Measurements from ENCODE around the gene GLIS1.

Gene GLIS1

GRCh38 chr1:53718443-53718842, 20.5 kb downstream of the GLIS1 start:
- no peak for DNase-seq (ENCODE audit: low read depth in 2 of 2)

DNA sequence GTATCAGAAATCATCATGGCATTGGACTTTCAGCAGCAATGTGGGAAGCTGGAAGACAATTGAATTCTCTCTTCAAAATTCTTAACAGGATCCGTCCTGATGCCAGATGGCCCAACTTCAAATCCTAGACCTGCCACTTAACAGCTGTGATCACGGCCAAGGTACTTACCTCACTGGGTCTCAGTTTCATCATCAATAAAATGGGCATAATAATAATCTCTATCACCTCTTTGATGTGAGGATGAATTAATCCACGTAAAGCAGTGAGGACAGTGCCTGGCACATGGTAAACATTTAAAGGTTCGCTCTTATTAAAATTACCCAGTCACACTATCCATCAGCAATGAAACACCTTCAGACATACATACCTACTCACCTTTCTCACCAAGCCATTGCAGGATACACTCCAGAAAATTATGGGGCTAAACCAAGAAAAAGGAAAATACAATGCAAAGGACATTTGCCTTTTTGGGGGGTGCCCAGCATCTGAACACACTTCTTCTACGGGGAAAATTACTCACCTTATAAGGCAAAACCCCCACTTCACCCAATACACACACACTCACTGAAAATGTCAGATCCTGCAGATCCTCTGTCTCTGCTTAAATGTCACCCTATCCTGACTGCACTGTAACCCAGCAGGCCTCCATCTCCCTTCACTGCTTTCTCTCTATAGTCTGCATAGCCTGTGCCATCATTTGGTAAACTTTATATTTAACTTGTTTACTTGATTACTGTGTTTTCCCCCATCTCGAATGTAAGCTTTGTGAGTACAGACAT, 21.7 kb downstream of the GLIS1 start:
- DNase-seq (ENCODE audit: low read depth in 2 of 2): no peak

GRCh38 chr1:53716150-53716549, 22.8 kb downstream of the GLIS1 start:
- DNase-seq (ENCODE audit: low read depth in 2 of 2): no peak

GRCh38 chr1:53715478-53715877, 23.5 kb downstream of the GLIS1 start:
- DNase-seq (ENCODE audit: low read depth in 2 of 2): no peak

- DNase-seq (ENCODE audit: low read depth in 2 of 2): no peak
Observed at GRCh38 chr1:53712276-53712675, 26.7 kb downstream of the GLIS1 start.

DNA sequence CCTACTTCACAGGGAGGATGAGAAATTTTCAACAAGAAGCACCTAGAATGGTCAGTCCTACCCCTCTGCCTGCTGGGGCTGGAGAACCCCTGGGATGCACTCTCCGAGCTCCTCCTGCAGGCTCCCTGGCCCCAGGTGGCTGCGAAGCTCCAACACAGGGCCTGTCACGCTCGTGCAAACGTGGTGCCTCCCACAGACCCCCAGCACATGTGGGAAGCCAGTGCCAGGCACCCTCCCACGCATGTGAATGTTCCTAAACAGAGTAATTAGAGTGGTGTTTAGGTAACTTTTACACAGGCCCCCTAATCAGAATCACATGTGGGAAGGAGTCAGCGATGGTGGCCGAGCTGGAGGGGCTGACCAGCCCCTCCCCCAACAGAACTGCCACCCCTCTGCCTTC, 28.4 kb downstream of the GLIS1 start:
- no peak for DNase-seq (ENCODE audit: low read depth in 2 of 2)

DNA sequence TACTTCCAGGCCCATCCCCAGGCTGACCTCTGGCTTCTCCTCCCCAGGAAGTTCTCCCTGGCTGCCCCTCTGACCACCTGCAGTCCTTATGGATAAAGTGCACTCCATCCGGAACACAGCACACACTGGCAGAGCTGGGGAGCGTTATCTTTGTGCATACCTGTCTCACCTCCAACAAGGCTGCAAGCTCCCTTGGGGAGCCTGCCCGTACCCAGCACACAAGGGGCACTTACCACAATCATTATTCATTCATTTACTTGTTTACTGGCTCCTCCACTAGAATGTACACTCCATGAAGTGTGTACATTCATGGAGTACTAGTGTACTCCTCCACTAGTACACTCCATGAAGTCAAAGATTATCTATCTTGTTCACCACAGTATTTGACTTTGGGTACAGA, 30.3 kb downstream of the GLIS1 start:
- DNase-seq (ENCODE audit: low read depth in 2 of 2): no peak

- DNase-seq (ENCODE audit: low read depth in 2 of 2): no peak
Observed at GRCh38 chr1:53706356-53706755, 32.6 kb downstream of the GLIS1 start.

DNA sequence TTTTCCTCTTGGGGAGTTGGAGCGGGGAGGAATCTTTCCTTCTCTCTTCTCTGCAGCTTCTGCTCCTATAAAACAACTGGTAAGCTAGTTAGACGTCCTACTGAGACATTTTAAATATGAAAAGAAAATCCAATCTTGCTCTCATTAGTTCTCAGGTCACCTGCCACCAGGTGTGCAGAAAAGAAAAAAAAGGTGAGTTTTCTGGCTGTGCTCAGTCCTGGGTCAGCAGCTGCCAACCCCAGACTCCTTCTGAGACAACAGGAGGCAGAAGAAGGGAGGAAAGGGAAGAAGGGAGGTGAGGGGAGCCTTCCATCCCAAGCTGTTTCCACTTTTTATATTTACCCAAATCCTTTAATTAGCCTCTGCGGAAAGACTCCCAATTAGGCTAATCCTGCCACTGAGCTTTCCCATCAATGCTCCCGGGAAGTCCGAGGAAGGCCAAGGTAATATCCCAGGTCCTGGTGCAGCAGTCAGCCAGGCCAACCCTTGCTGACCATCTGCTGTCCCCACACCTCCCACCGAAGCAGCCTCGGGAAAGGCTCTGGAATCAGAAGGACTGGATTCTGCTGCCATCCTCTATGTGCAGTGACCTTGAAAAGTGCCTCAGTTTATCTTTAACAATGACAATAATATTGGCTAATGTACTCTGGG, 33.4 kb downstream of the GLIS1 start:
- DNase-seq (ENCODE audit: low read depth in 2 of 2): no peak

- DNase-seq (ENCODE audit: low read depth in 2 of 2): no peak
Observed at GRCh38 chr1:53704804-53705445, 34.0 kb downstream of the GLIS1 start.

DNA sequence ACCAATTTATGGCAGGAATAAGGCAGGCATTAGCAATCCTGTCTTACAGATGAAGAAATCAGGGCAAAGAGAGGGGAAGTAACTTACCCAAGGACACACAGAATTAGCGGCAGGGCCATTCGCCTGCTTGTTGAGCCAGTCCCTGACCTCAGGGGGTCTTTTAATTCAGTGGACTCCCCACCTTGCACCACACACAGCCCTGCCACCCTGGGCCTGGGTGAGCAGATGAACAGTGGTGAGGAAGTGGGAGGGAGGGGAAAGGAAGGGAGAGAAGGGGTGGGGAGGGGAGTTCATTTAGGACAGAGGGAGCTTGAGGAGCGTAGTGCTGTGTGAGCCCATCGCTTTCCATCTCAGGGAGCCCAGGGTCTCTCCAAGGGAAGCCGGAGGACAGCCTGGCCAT, 34.7 kb downstream of the GLIS1 start:
- no peak for DNase-seq (ENCODE audit: low read depth in 2 of 2)

- no peak for DNase-seq (ENCODE audit: low read depth in 2 of 2)
Observed at GRCh38 chr1:53703174-53703573, 35.8 kb downstream of the GLIS1 start.

GRCh38 chr1:53702341-53702740, 36.6 kb downstream of the GLIS1 start:
- DNase-seq (ENCODE audit: low read depth in 2 of 2): no peak

DNA sequence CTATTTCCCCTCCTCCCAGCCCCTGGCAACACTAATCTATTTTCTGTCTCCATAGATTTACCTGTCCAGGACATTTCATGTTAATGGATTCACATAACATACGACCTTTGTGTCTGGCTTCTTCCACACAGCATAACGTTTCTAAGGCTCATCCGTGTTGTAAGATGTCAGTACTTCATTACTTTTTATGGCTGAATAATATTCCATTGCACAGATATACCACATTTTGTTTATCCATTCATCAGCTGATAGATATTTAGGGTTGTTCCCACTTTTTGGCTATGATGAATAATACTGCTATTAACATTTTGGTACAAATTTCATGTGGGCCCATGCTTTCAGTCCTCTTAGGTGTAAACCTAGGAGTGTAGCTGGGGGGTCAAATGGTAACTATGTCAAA, 38.2 kb downstream of the GLIS1 start:
- DNase-seq (ENCODE audit: low read depth in 2 of 2): no peak

- no peak for DNase-seq (ENCODE audit: low read depth in 2 of 2)
Observed at GRCh38 chr1:53699981-53700380, 39.0 kb downstream of the GLIS1 start.

DNA sequence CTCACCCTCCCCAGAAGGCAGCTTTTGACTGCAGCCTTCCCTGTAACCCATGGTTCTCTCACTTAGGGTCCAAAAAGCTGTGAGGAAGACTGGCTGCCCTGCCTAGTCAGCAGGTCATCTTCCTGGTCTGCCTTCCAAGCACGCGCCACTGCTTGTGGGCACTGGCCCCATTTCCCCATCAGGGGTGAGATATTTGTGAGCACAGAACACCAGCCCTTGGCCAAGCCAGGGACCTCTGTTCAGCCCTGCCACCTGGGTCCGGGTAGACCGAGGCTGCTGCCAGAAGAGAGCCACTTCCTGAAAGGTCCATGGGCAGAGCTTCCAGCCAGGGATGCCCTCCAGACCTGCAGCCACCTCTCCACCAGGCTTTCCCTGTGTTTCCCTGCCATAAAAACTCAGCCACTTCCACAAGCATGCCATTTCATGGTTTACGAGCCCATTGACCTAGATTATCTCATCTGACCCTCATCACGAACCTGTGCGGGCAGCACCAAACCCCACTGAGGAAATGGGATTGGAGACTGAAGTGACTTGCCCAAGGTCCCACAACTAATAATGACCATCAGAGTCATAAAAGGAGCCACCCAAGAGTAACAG, 40.5 kb downstream of the GLIS1 start:
- DNase-seq (ENCODE audit: low read depth in 2 of 2): no peak

GRCh38 chr1:53697721-53698383, 41.1 kb downstream of the GLIS1 start:
- DNase-seq (ENCODE audit: low read depth in 2 of 2): no peak

GRCh38 chr1:53696990-53697389, 42.0 kb downstream of the GLIS1 start:
- no peak for DNase-seq (ENCODE audit: low read depth in 2 of 2)

- no peak for DNase-seq (ENCODE audit: low read depth in 2 of 2)
Observed at GRCh38 chr1:53696571-53696970, 42.4 kb downstream of the GLIS1 start.

DNA sequence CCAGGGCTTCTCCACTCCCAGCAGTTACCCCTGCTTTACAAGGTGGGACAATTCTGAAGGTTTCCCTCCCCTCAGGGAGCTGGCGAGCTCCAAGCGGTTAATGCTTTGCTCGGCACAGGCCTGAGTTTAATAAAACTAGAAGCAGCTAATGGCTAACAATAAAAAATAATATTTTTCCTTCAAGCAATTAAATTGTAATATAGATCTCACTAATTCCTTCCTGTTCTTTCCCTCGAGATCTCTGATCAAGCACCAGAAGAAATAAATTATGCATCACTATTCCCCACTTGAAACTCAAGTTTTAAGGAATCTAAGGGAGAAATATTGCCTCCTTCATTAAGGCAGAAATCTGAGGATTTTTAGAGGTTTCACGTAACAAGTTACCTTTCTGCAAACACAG, 42.9 kb downstream of the GLIS1 start:
- DNase-seq (ENCODE audit: low read depth in 2 of 2): no peak

GRCh38 chr1:53695116-53695515, 43.8 kb downstream of the GLIS1 start:
- no peak for DNase-seq (ENCODE audit: low read depth in 2 of 2)

- DNase-seq (ENCODE audit: low read depth in 2 of 2): no peak
Observed at GRCh38 chr1:53694718-53695091, 44.3 kb downstream of the GLIS1 start.

Data from stimulated activated CD8-positive, alpha-beta memory T cell treated with anti-CD3 and anti-CD28 coated beads, Interleukin-2, amount 100 ng/mL, for 48 hours (primary cell).